CD8-positive, alpha-beta memory T cell (primary cell): ENCODE data around the gene LAMP2. TPM values are rescaled to one million over a fixed set of nuclear protein-coding genes. Genes with fewer than 3 reads are reported as not detected.
"Not testable (repeated sequence)": the region's sequence is repeated elsewhere in the genome, so short reads cannot be mapped to it uniquely, and the experiment has no call there.

Source experiments
- CTCF ChIA-PET: fragments of 350-600 bp; sonication (Branson Sonifier 250); formaldehyde crosslinking; loops from one replicate; lab custom pipeline; 2021; ENCODE audit warnings: antibody characterized with exemption; lab: Charles Lee
- POLR2A ChIA-PET: fragments of 350-600 bp; sonication (Branson Sonifier 250); formaldehyde crosslinking; loops from one replicate; lab custom pipeline; 2021; ENCODE audit warnings: antibody characterized with exemption; lab: Charles Lee
- DNase-seq, 5 donors: peaks; one replicate each; pipeline versions ENCODE4 v3.0.0 to v3.0.0-alpha.2; 2020 to 2022; ENCODE audit warnings: mixed read lengths in 1 of 5
- H3K27ac ChIP-seq: one replicate; pipeline ENCODE4 v1.7.0; 2013; ENCODE audit warnings: low read depth, mild to moderate bottlenecking, low read length, moderate library complexity
- H3K27me3 ChIP-seq: 2 replicates; pipeline ENCODE4 v1.7.0; 2013; ENCODE audit warnings: low read length, mild to moderate bottlenecking; ENCODE audit not compliant: insufficient read depth, poor library complexity, severe bottlenecking
- H3K36me3 ChIP-seq: 2 replicates; pipeline ENCODE4 v1.7.0; 2013; ENCODE audit warnings: mild to moderate bottlenecking, low read length, moderate library complexity; ENCODE audit not compliant: insufficient read depth
- H3K4me1 ChIP-seq: 2 replicates; pipeline ENCODE4 v1.7.0; 2013; ENCODE audit warnings: mild to moderate bottlenecking, low read length, moderate library complexity; ENCODE audit not compliant: insufficient read depth
- H3K4me3 ChIP-seq: 2 replicates; pipeline ENCODE4 v1.7.0; 2013; ENCODE audit warnings: mild to moderate bottlenecking, low read length
- H3K9me3 ChIP-seq: 2 replicates; pipeline ENCODE4 v1.7.0; 2013; ENCODE audit warnings: mild to moderate bottlenecking, low read length
- H3K27ac Mint-ChIP-seq, 8 donors: one replicate each; pipeline ENCODE4 v1.8.0; 2020 to 2021; ENCODE audit warnings: mixed read lengths in 8 of 8, mild to moderate bottlenecking in 6 of 8, inconsistent platforms in 3 of 8, moderate library complexity in 3 of 8
- H3K27me3 Mint-ChIP-seq, 2 donors: one replicate each; pipeline ENCODE4 v1.8.0; 2020 to 2021; ENCODE audit warnings: mixed read lengths in 2 of 2, mild to moderate bottlenecking in 1 of 2, moderate library complexity in 1 of 2
- H3K36me3 Mint-ChIP-seq, 3 donors: one replicate each; pipeline ENCODE4 v1.8.0; 2020 to 2021; ENCODE audit warnings: mixed read lengths in 3 of 3, inconsistent platforms in 1 of 3, mild to moderate bottlenecking in 1 of 3
- H3K4me1 Mint-ChIP-seq, 3 donors: one replicate each; pipeline ENCODE4 v1.8.0; 2020 to 2021; ENCODE audit warnings: mixed read lengths in 3 of 3, inconsistent platforms in 1 of 3, mild to moderate bottlenecking in 1 of 3
- H3K4me3 Mint-ChIP-seq, 7 donors: one replicate each; pipeline ENCODE4 v1.8.0; 2020 to 2021; ENCODE audit warnings: mixed read lengths in 7 of 7, mild to moderate bottlenecking in 6 of 7, moderate library complexity in 4 of 7, inconsistent platforms in 2 of 7
- H3K9me3 Mint-ChIP-seq, 5 donors: one replicate each; pipeline ENCODE4 v1.8.0; 2020 to 2022; ENCODE audit warnings: mixed read lengths in 5 of 5, mild to moderate bottlenecking in 3 of 5, moderate library complexity in 2 of 5, inconsistent platforms in 1 of 5
- polyA plus RNA-seq: library from polyadenylated mRNA; unstranded; fragments of 300-500 nt; fragmentation: Illumina TruSeq; gene quantifications from one replicate; pipeline ENCODE4 v1.2.3, GENCODE V29; 2021
- total RNA-seq, 2 experiments: library from RNA; stranded (reverse); gene quantifications; one replicate each; pipeline ENCODE4 v1.2.3, GENCODE V29; 2021

LAMP2 gene
- total and polyA plus RNA-seq, 3 experiments from 2014 or later: 39.1 to 74.3 (median 39.6) TPM

- POLR2A ChIA-PET: interaction anchor here (0.9 kb wide), 1 partner anchor 143 kb away, joined by 3 read pairs; the partner anchor contains the start of gene C1GALT1C1
- H3K36me3 Mint-ChIP-seq: peaks cover 0 to 6% (median 0%) of the 10 kb centered on the region in 3 donors
- Histone ChIP-seq H3K27me3 (no peaks in the 10 kb centered on the region), H3K36me3 (no peaks in the 10 kb centered on the region), H3K27ac (no peak overlapping the region), H3K9me3 (no peaks in the 10 kb centered on the region), H3K4me3 (no peak overlapping the region), H3K4me1 (peaks cover 20% of the 10 kb centered on the region)
- peak overlapping the region in 3 of 7 donors; percentile 8 to 25 (median 16) for H3K4me3 Mint-ChIP-seq
- peaks cover 0 to 7% of the 10 kb centered on the region in 2 donors for H3K27me3 Mint-ChIP-seq
- H3K4me1 Mint-ChIP-seq: peaks cover 21 to 29% (median 24%) of the 10 kb centered on the region in 3 donors
- no peak for DNase-seq
- H3K9me3 Mint-ChIP-seq: no peaks in the 10 kb centered on the region
- H3K27ac Mint-ChIP-seq: peak overlapping the region in 1 of 8 donors; percentile 39
- CTCF ChIA-PET: interaction anchor here (1.1 to 2.1 kb wide), 8 partner anchors 9 to 186 kb away, joined by 3 to 7 read pairs (median 4); no protein-coding TSS in a partner anchor
These were observed 17.7 kb upstream of the LAMP2 start for GRCh38 chrX:120486786-120487185.

GRCh38 chrX:120485638-120486520, 16.8 kb upstream of the LAMP2 start:
- Histone ChIP-seq H3K9me3 (no peaks in the 10 kb centered on the region), H3K27ac (peak overlapping the region; percentile 72), H3K27me3 (no peaks in the 10 kb centered on the region), H3K4me1 (peaks cover 20% of the 10 kb centered on the region), H3K4me3 (peak overlapping the region; percentile 78), H3K36me3 (no peaks in the 10 kb centered on the region)
- Mint-ChIP-seq H3K36me3 (peaks cover 0 to 6% (median 0%) of the 10 kb centered on the region in 3 donors), H3K4me3 (peak overlapping the region; percentile 84 to 97 (median 92)), H3K27ac (peak overlapping the region; percentile 77 to 95 (median 93)), H3K9me3 (no peaks in the 10 kb centered on the region), H3K27me3 (peaks cover 0 to 7% of the 10 kb centered on the region in 2 donors), H3K4me1 (peaks cover 21 to 29% (median 24%) of the 10 kb centered on the region in 3 donors)
- CTCF ChIA-PET: interaction anchor here (0.8 to 2.1 kb wide), 13 partner anchors 10 to 185 kb away, joined by 3 to 7 read pairs (median 3); no protein-coding TSS in a partner anchor
- POLR2A ChIA-PET: interaction anchor here (0.9 to 1.1 kb wide), 3 partner anchors 18 to 144 kb away, joined by 3 to 5 read pairs (median 3); partner anchors contain the start of genes C1GALT1C1 and CUL4B
- peak; percentile 35 to 55 (median 53) for DNase-seq

GRCh38 chrX:120485315-120485637, 16.2 kb upstream of the LAMP2 start:
- Histone ChIP-seq H3K4me1 (peaks cover 20% of the 10 kb centered on the region), H3K4me3 (peak overlapping the region; percentile 78), H3K27me3 (no peaks in the 10 kb centered on the region), H3K36me3 (no peaks in the 10 kb centered on the region), H3K27ac (no peak overlapping the region), H3K9me3 (no peaks in the 10 kb centered on the region)
- Mint-ChIP-seq H3K27me3 (peaks cover 0 to 7% of the 10 kb centered on the region in 2 donors), H3K36me3 (peaks cover 0 to 6% (median 0%) of the 10 kb centered on the region in 3 donors), H3K9me3 (no peaks in the 10 kb centered on the region), H3K4me3 (peak overlapping the region; percentile 84 to 97 (median 92)), H3K4me1 (peaks cover 21 to 29% (median 24%) of the 10 kb centered on the region in 3 donors), H3K27ac (peak overlapping the region in 7 of 8 donors; percentile 77 to 95 (median 93))
- peak in 1 of 5 donors; percentile 2 for DNase-seq
- POLR2A ChIA-PET: interaction anchor here (1.1 kb wide), 1 partner anchor 17 kb away, joined by 3 read pairs; no protein-coding TSS in a partner anchor
- CTCF ChIA-PET: interaction anchor here (1.2 to 2.1 kb wide), 3 partner anchors 10 to 178 kb away, joined by 4 to 7 read pairs (median 4); no protein-coding TSS in a partner anchor

GRCh38 chrX:120477453-120477852, 8.4 kb upstream of the LAMP2 start:
- Mint-ChIP-seq H3K4me3 (no peak overlapping the region), H3K27ac (peak overlapping the region in 1 of 8 donors; percentile 21), H3K9me3 (no peaks in the 10 kb centered on the region), H3K36me3 (no peaks in the 10 kb centered on the region), H3K4me1 (no peaks in the 10 kb centered on the region), H3K27me3 (peaks cover 0 to 1% of the 10 kb centered on the region in 2 donors)
- no peak for DNase-seq
- no peaks in the 10 kb centered on the region for H3K9me3 ChIP-seq
- H3K4me3 ChIP-seq: no peak overlapping the region
- H3K36me3 ChIP-seq: no peaks in the 10 kb centered on the region
- H3K27me3 ChIP-seq: no peaks in the 10 kb centered on the region
- CTCF ChIA-PET: interaction anchor here (0.9 to 1.1 kb wide), 2 partner anchors 26 to 96 kb away, joined by 3 to 4 read pairs; no protein-coding TSS in a partner anchor
- POLR2A ChIA-PET: no interaction called here
- H3K4me1 ChIP-seq: no peaks in the 10 kb centered on the region
- H3K27ac ChIP-seq: no peak overlapping the region

- H3K9me3 ChIP-seq: no peaks in the 10 kb centered on the region
- POLR2A ChIA-PET: no interaction called here
- CTCF ChIA-PET: no interaction called here
- Mint-ChIP-seq H3K27me3 (peaks cover 0 to 1% of the 10 kb centered on the region in 2 donors), H3K36me3 (no peaks in the 10 kb centered on the region), H3K4me3 (peak overlapping the region in 1 of 7 donors; percentile 31), H3K9me3 (no peaks in the 10 kb centered on the region), H3K27ac (no peak overlapping the region), H3K4me1 (no peaks in the 10 kb centered on the region)
- DNase-seq: no peak
- no peaks in the 10 kb centered on the region for H3K27me3 ChIP-seq
- no peak overlapping the region for H3K27ac ChIP-seq
- no peaks in the 10 kb centered on the region for H3K4me1 ChIP-seq
- no peaks in the 10 kb centered on the region for H3K36me3 ChIP-seq
- no peak overlapping the region for H3K4me3 ChIP-seq
These were observed 7.6 kb upstream of the LAMP2 start for GRCh38 chrX:120476714-120477113.

- not testable (repeated sequence) for H3K9me3 Mint-ChIP-seq, H3K27me3 Mint-ChIP-seq, H3K36me3 Mint-ChIP-seq
These were observed 6.4 kb upstream of the LAMP2 start for GRCh38 chrX:120475447-120475846.

GRCh38 chrX:120474085-120474484, 5.0 kb upstream of the LAMP2 start:
- Histone ChIP-seq H3K4me3 (no peak overlapping the region), H3K4me1 (no peaks in the 10 kb centered on the region), H3K27ac (no peak overlapping the region), H3K27me3 (no peaks in the 10 kb centered on the region), H3K9me3 (no peaks in the 10 kb centered on the region), H3K36me3 (no peaks in the 10 kb centered on the region)
- Mint-ChIP-seq H3K36me3 (peaks cover 0 to 2% (median 0%) of the 10 kb centered on the region in 3 donors), H3K27me3 (peaks cover 0 to 1% of the 10 kb centered on the region in 2 donors), H3K4me3 (no peak overlapping the region), H3K27ac (peak overlapping the region in 1 of 8 donors; percentile 29), H3K9me3 (no peaks in the 10 kb centered on the region), H3K4me1 (peaks cover 0 to 4% (median 0%) of the 10 kb centered on the region in 3 donors)
- no peak for DNase-seq
- POLR2A ChIA-PET: no interaction called here
- CTCF ChIA-PET: no interaction called here

More at GRCh38 chrX:120475447-120475846, 6.4 kb upstream of the LAMP2 start:
- H3K9me3 ChIP-seq, H3K4me3 ChIP-seq, POLR2A ChIA-PET, H3K4me1 Mint-ChIP-seq, H3K4me3 Mint-ChIP-seq, H3K36me3 ChIP-seq, H3K27ac ChIP-seq, H3K27ac Mint-ChIP-seq, H3K4me1 ChIP-seq, H3K27me3 ChIP-seq: not testable (repeated sequence)
- CTCF ChIA-PET: interaction anchor here (0.6 to 1.6 kb wide), 4 partner anchors 10 to 85 kb away, joined by 3 to 4 read pairs (median 4); partner anchors contain the start of gene CUL4B
- DNase-seq: peak in 1 of 5 donors; percentile 24
